ENCODE results near the gene UCN2. TPM values are rescaled to one million over a fixed set of nuclear protein-coding genes. Genes with fewer than 3 reads are reported as not detected.
"Not testable (repeated sequence)": the region's sequence is repeated elsewhere in the genome, so short reads cannot be mapped to it uniquely, and the experiment has no call there.

Gene UCN2
- total RNA-seq, 1 donor = 0.10 TPM

- H3K27me3 ChIP-seq (ENCODE audit: insufficient read depth, low read length) = no peaks in the 10 kb centered on the region
- no peaks in the 10 kb centered on the region for H3K9me3 ChIP-seq (ENCODE audit: low read depth, low read length)
- no peak overlapping the region for H3K4me3 ChIP-seq (ENCODE audit: low read length)
- peaks cover 30% of the 10 kb centered on the region for H3K4me1 ChIP-seq (ENCODE audit: insufficient read depth, low read length)
These were observed 25.1 kb downstream of the UCN2 start for GRCh38 chr3:48538451-48538850.

- no peaks in the 10 kb centered on the region for H3K27me3 ChIP-seq (ENCODE audit: insufficient read depth, low read length)
- peaks cover 35% of the 10 kb centered on the region for H3K4me1 ChIP-seq (ENCODE audit: insufficient read depth, low read length)
- no peak overlapping the region for H3K4me3 ChIP-seq (ENCODE audit: low read length)
- no peaks in the 10 kb centered on the region for H3K9me3 ChIP-seq (ENCODE audit: low read depth, low read length)
These were observed 26.8 kb downstream of the UCN2 start for GRCh38 chr3:48536785-48537184.

- no peaks in the 10 kb centered on the region for H3K9me3 ChIP-seq (ENCODE audit: low read depth, low read length)
- no peak overlapping the region for H3K4me3 ChIP-seq (ENCODE audit: low read length)
- H3K27me3 ChIP-seq (ENCODE audit: insufficient read depth, low read length) = no peaks in the 10 kb centered on the region
- H3K4me1 ChIP-seq (ENCODE audit: insufficient read depth, low read length) = peaks cover 41% of the 10 kb centered on the region
These were observed 27.5 kb downstream of the UCN2 start for GRCh38 chr3:48536116-48536515.

GRCh38 chr3:48535578-48535977 is 28.0 kb downstream of the UCN2 start:
- Histone ChIP-seq H3K4me1 (ENCODE audit: insufficient read depth, low read length) (peaks cover 47% of the 10 kb centered on the region), H3K4me3 (ENCODE audit: low read length) (no peak overlapping the region)

GRCh38 chr3:48532977-48533337 is 30.6 kb downstream of the UCN2 start:
- no peaks in the 10 kb centered on the region for H3K27me3 ChIP-seq (ENCODE audit: insufficient read depth, low read length)
- no peaks in the 10 kb centered on the region for H3K9me3 ChIP-seq (ENCODE audit: low read depth, low read length)
- H3K4me1 ChIP-seq (ENCODE audit: insufficient read depth, low read length) = peaks cover 69% of the 10 kb centered on the region
- no peak overlapping the region for H3K4me3 ChIP-seq (ENCODE audit: low read length)

More at GRCh38 chr3:48535578-48535977, 28.0 kb downstream of the UCN2 start:
- H3K9me3 ChIP-seq (ENCODE audit: low read depth, low read length) = no peaks in the 10 kb centered on the region
- H3K27me3 ChIP-seq (ENCODE audit: insufficient read depth, low read length) = no peaks in the 10 kb centered on the region

GRCh38 chr3:48532271-48532976 is 31.2 kb downstream of the UCN2 start:
- Histone ChIP-seq H3K27me3 (ENCODE audit: insufficient read depth, low read length) (no peaks in the 10 kb centered on the region), H3K4me1 (ENCODE audit: insufficient read depth, low read length) (peaks cover 75% of the 10 kb centered on the region), H3K9me3 (ENCODE audit: low read depth, low read length) (no peaks in the 10 kb centered on the region), H3K4me3 (ENCODE audit: low read length) (no peak overlapping the region)

- H3K27me3 ChIP-seq (ENCODE audit: insufficient read depth, low read length); H3K4me3 ChIP-seq (ENCODE audit: low read length); H3K9me3 ChIP-seq (ENCODE audit: low read depth, low read length): not testable (repeated sequence)
- H3K4me1 ChIP-seq (ENCODE audit: insufficient read depth, low read length) = peaks cover 84% of the 10 kb centered on the region
These were observed 32.9 kb downstream of the UCN2 start for GRCh38 chr3:48530701-48531100.

GRCh38 chr3:48528754-48529153 is 34.8 kb downstream of the UCN2 start:
- no peaks in the 10 kb centered on the region for H3K27me3 ChIP-seq (ENCODE audit: insufficient read depth, low read length)
- H3K4me1 ChIP-seq (ENCODE audit: insufficient read depth, low read length) = peaks cover 88% of the 10 kb centered on the region
- H3K4me3 ChIP-seq (ENCODE audit: low read length) = no peak overlapping the region
- H3K9me3 ChIP-seq (ENCODE audit: low read depth, low read length) = no peaks in the 10 kb centered on the region

- Histone ChIP-seq H3K4me1 (ENCODE audit: insufficient read depth, low read length) (peaks cover 80% of the 10 kb centered on the region), H3K27me3 (ENCODE audit: insufficient read depth, low read length) (no peaks in the 10 kb centered on the region), H3K9me3 (ENCODE audit: low read depth, low read length) (no peaks in the 10 kb centered on the region), H3K4me3 (ENCODE audit: low read length) (no peak overlapping the region)
These were observed 35.5 kb downstream of the UCN2 start for GRCh38 chr3:48528048-48528447.

GRCh38 chr3:48524970-48525369 is 38.6 kb downstream of the UCN2 start:
- no peaks in the 10 kb centered on the region for H3K9me3 ChIP-seq (ENCODE audit: low read depth, low read length)
- peaks cover 53% of the 10 kb centered on the region for H3K4me1 ChIP-seq (ENCODE audit: insufficient read depth, low read length)
- no peak overlapping the region for H3K4me3 ChIP-seq (ENCODE audit: low read length)
- H3K27me3 ChIP-seq (ENCODE audit: insufficient read depth, low read length) = no peaks in the 10 kb centered on the region

GRCh38 chr3:48521635-48522034 is 41.9 kb downstream of the UCN2 start:
- H3K4me1 ChIP-seq (ENCODE audit: insufficient read depth, low read length) = peaks cover 36% of the 10 kb centered on the region
- H3K27me3 ChIP-seq (ENCODE audit: insufficient read depth, low read length) = no peaks in the 10 kb centered on the region
- H3K4me3 ChIP-seq (ENCODE audit: low read length) = no peak overlapping the region
- H3K9me3 ChIP-seq (ENCODE audit: low read depth, low read length) = no peaks in the 10 kb centered on the region

GRCh38 chr3:48519277-48519643 is 44.3 kb downstream of the UCN2 start:
- Histone ChIP-seq H3K9me3 (ENCODE audit: low read depth, low read length) (no peaks in the 10 kb centered on the region), H3K4me1 (ENCODE audit: insufficient read depth, low read length) (peaks cover 39% of the 10 kb centered on the region), H3K27me3 (ENCODE audit: insufficient read depth, low read length) (no peaks in the 10 kb centered on the region), H3K4me3 (ENCODE audit: low read length) (no peak overlapping the region)

GRCh38 chr3:48518638-48519276 is 44.8 kb downstream of the UCN2 start:
- H3K4me1 ChIP-seq (ENCODE audit: insufficient read depth, low read length) = peaks cover 38% of the 10 kb centered on the region
- H3K9me3 ChIP-seq (ENCODE audit: low read depth, low read length) = no peaks in the 10 kb centered on the region
- H3K27me3 ChIP-seq (ENCODE audit: insufficient read depth, low read length) = no peaks in the 10 kb centered on the region
- H3K4me3 ChIP-seq (ENCODE audit: low read length) = no peak overlapping the region

- Histone ChIP-seq H3K9me3 (ENCODE audit: low read depth, low read length) (no peaks in the 10 kb centered on the region), H3K4me1 (ENCODE audit: insufficient read depth, low read length) (peaks cover 38% of the 10 kb centered on the region), H3K27me3 (ENCODE audit: insufficient read depth, low read length) (no peaks in the 10 kb centered on the region), H3K4me3 (ENCODE audit: low read length) (no peak overlapping the region)
These were observed 45.5 kb downstream of the UCN2 start for GRCh38 chr3:48518069-48518468.

- H3K4me3 ChIP-seq (ENCODE audit: low read length) = no peak overlapping the region
- H3K4me1 ChIP-seq (ENCODE audit: insufficient read depth, low read length) = peaks cover 38% of the 10 kb centered on the region
- H3K9me3 ChIP-seq (ENCODE audit: low read depth, low read length) = no peaks in the 10 kb centered on the region
- H3K27me3 ChIP-seq (ENCODE audit: insufficient read depth, low read length) = no peaks in the 10 kb centered on the region
These were observed 47.0 kb downstream of the UCN2 start for GRCh38 chr3:48516571-48516970.
